ENCODE measurements around the gene GBP2.
"Not testable (repeated sequence)": the region's sequence is repeated elsewhere in the genome, so short reads cannot be mapped to it uniquely, and the experiment has no call there.

GBP2 gene

GRCh38 chr1:89126602-89127565, 970 bp upstream of the GBP2 start:
- not testable (repeated sequence) for DNase-seq (ENCODE audit: low spot score)

- no peak for DNase-seq (ENCODE audit: low spot score)
Observed at GRCh38 chr1:89125240-89125912, 538 bp downstream of the GBP2 start.

GRCh38 chr1:89121641-89122040, 4.3 kb downstream of the GBP2 start:
- DNase-seq (ENCODE audit: low spot score): no peak

- no peak for DNase-seq (ENCODE audit: low spot score)
Observed at GRCh38 chr1:89114662-89115061, 11.3 kb downstream of the GBP2 start.

- DNase-seq (ENCODE audit: low spot score): no peak
Observed at GRCh38 chr1:89112871-89113613, 12.9 kb downstream of the GBP2 start.

- peak; percentile 12 for DNase-seq (ENCODE audit: low spot score)
Observed at GRCh38 chr1:89104687-89105086, 21.2 kb downstream of the GBP2 start.

GRCh38 chr1:89104147-89104546, 21.8 kb downstream of the GBP2 start:
- DNase-seq (ENCODE audit: low spot score): no peak

- DNase-seq (ENCODE audit: low spot score): no peak
Observed at GRCh38 chr1:89102021-89102420, 23.9 kb downstream of the GBP2 start.

GRCh38 chr1:89100412-89100811, 25.5 kb downstream of the GBP2 start:
- peak; percentile 21 for DNase-seq (ENCODE audit: low spot score)

GRCh38 chr1:89098857-89099256, 27.1 kb downstream of the GBP2 start:
- no peak for DNase-seq (ENCODE audit: low spot score)

GRCh38 chr1:89095737-89096136, 30.2 kb downstream of the GBP2 start:
- no peak for DNase-seq (ENCODE audit: low spot score)

- no peak for DNase-seq (ENCODE audit: low spot score)
Observed at GRCh38 chr1:89089962-89090361, 36.0 kb downstream of the GBP2 start.

- no peak for DNase-seq (ENCODE audit: low spot score)
Observed at GRCh38 chr1:89088572-89088971, 37.3 kb downstream of the GBP2 start.

GRCh38 chr1:89087241-89087640, 38.7 kb downstream of the GBP2 start:
- DNase-seq (ENCODE audit: low spot score): no peak

GRCh38 chr1:89085781-89086180, 40.1 kb downstream of the GBP2 start:
- DNase-seq (ENCODE audit: low spot score): no peak

GRCh38 chr1:89081005-89081404, 44.9 kb downstream of the GBP2 start:
- DNase-seq (ENCODE audit: low spot score): no peak

- DNase-seq (ENCODE audit: low spot score): not testable (repeated sequence)
Observed at GRCh38 chr1:89080068-89080467, 45.8 kb downstream of the GBP2 start.

GRCh38 chr1:89072466-89073065, 53.3 kb downstream of the GBP2 start:
- not testable (repeated sequence) for DNase-seq (ENCODE audit: low spot score)

- no peak for DNase-seq (ENCODE audit: low spot score)
Observed at GRCh38 chr1:89070509-89070908, 55.4 kb downstream of the GBP2 start.

- DNase-seq (ENCODE audit: low spot score): no peak
Observed at GRCh38 chr1:89069951-89070350, 56.0 kb downstream of the GBP2 start.

GRCh38 chr1:89068291-89068690, 57.6 kb downstream of the GBP2 start:
- no peak for DNase-seq (ENCODE audit: low spot score)

All from iPS-NIHi11 (cell line).